HG03378 (cell line): Measurements from ENCODE around the gene KISS1R.
A peak's percentile ranks its signal among the peaks of the same experiment; 100 is the strongest.
"Not testable (repeated sequence)": the region's sequence is repeated elsewhere in the genome, so short reads cannot be mapped to it uniquely, and the experiment has no call there.

ENCODE experiments used
- ATAC-seq: cut with Tn5 transposase; IDR thresholded peaks from one replicate; pipeline ENCODE4 v1.9.1; 2021; ENCODE audit warnings: mild to moderate bottlenecking, moderate library complexity; ENCODE audit not compliant: unreplicated experiment

The KISS1R gene

DNA sequence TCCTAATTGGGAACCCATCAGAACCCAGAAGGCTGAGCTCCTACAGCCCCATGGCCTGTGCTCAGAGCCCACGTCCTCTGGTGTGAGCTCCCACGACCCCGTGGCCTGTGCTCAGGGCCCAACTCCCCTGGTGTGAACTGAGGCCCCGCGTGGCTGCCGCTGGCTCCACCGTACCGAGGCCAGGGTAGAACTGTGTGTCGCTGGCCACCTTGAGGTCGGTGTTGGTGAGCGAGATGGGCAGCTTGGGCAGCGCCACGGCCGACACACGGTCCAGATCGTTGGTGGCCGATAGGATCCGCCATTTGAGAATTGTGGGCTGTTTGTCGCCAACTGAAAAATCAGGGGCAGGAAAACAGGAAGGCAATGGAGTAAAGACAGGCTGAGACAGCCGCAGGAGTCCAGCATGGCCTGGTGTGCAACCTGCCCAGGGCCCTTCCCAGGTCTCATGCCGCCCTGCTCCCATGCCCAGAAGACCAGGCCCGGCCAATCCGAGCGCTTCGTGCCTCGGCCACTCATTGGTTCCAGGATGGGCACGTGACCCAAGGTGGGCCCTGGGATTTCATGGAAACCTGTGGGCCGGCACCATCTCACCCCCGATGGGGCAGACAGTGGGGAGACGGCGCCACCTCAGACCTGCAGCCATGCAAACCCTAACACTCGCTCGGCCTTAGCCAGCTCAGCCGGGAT is 35.6 kb upstream of the KISS1R start:
- no peak for ATAC-seq

DNA sequence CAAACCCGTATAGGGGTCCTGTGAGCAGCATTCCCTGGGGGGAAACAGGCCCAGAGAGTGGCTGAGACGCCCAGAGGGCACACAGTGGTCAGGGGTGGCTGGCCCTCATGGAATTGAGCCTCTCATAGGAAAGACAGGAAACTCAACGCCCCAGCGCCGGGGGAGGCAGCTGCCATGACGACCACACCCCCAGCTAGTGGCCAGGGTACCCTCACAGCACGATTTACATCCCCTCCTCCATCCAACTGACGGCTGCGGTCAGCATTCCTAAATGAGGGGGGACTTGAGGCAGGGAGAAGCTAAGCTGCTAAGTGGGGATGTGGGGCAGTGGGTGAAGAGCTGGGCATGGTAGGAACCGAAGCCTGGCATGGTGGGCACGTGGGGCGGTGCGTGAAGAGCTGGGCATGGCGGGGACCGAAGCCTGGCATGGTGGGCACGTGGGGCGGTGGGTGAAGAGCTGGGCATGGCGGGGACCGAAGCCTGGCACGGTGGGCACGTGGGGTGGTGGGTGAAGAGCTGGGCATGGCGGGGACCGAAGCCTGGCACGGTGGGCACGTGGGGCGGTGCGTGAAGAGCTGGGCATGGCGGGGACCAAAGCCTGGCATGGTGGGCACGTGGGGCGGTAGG is 34.1 kb upstream of the KISS1R start:
- ATAC-seq, result no peak

DNA sequence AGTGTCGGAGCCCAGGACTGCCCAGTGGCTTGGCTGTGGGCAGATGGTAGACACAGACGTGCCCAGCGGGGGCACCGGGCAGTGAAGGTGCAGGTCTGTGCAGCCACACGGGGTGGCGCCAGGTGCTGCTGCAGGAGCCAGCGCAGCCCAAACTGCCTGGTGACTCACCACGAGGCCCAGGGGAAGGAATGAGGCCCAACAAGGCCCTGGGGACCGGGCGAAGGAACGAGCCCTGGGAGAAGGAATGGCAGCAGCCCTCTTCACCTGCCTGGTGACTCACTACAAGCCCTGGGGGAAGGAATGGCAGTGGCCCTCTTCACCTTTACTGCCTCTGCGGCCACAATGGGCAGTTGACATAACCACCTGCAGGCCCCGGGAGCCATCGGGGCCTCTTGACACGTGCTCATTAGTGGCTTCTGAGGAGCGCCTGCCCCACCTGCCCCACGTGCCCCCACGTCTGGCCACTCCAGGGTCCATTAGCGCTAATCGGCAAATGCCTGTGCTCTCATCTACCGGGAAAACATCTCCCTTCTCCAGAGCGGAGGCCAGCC is 33.4 kb upstream of the KISS1R start:
- ATAC-seq, result no peak

DNA sequence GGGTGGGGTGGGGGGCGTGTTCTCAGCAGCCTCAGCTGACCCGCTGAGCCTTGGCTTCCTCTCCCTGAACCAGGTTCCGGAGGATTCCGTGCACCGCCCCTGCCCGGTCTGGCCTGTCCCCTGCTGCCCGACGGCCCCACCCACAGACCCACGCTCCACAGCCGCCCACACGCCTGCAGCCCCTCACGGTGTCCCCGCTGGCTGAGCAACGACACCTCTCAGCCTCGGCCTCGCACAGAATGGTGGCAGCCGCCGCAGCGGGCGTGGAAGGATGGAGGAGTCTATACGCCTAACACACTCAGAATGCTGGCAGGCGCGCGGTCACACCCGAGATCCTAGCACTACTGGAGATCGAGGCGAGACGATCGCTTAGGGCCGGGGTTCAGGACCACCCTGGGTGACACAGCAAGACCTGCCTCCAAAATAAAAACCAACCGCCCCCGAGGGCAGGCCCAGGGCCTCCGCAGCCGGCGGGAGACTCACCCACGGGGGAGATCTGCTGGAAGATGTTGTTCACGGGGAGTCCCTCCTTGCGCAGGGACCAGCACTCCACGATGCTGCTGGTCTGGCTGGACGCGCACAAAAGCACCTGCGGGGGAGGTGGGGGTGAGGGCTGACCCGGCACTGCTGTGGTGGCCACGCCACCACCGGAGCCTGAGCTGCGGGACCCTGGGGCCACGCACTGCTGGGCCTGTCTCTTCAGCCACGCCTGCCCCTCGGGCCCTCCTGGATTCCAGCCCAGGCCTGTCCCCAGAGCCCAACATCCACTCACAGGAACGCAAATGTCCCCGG is 32.5 kb upstream of the KISS1R start:
- ATAC-seq, result no peak

DNA sequence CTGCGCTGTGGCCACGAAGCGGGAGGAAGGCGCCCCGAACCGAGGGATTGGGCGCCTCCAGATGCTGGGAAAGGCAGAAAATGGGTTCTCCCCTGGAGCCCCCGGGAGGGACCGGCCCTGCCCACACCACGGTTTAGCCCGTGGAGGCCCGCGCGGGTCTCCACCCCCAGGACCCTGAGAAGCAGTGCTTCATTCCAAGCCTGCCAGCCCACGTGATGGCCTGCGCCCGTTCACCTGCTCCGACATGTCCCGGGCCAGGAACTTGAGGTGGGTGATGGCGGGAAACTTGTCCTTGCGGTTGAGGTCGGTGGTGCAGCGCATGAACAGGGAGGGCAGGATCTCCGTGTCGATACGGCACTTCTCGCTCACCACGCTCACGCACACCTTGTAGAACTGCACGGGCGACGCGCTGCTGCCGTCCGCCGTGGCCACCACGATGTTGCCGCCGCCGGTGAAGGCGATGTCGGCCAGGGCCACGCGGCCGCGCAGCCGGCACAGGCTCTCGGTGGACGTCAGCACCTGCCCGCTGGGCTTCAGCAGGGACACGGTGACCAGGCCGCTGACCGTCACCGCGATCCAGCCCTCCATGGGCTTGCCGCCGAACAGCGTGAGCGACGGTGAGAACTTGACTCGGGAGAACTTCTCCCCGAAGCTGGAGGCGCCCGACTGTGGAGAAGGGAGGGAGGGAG is 31.5 kb upstream of the KISS1R start:
- no peak for ATAC-seq

DNA sequence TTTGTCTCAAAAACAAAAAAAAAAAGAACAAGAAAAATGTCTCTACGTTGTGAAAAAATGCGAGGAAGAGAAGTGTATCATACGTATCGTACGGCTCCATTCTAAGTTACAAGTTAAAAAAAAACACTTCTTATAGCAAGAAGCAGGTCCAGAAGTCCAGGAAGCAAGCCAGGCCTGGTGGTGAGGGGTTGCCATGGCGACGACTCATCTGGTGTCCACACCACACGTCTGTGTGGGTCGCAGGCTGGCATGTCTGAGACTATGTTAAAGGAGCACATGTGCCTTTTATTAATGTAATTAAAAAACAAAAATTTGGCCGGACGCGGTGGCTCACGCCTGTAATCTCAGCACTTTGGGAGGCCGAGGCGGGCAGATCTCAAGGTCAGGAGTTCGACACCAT is 30.1 kb upstream of the KISS1R start:
- no peak for ATAC-seq

DNA sequence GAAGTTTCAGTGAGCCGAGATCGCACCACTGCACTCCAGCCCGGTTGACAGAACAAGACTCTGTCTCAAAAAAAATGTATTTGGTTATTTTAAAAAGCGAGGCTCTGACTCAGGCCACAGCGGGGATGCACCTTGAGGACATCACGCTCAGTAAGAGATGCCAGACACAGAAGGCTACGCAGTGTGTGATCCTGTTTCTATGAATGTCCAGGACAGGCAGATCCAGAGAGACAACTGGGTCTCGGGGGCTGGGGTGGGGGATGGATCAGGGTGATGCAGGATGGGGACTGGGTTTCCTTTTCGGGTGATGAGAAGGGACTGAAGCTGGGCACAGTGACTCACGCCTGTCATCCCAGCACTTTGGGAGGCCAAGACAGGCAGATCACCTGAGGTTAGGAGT is 29.5 kb upstream of the KISS1R start:
- no peak for ATAC-seq

DNA sequence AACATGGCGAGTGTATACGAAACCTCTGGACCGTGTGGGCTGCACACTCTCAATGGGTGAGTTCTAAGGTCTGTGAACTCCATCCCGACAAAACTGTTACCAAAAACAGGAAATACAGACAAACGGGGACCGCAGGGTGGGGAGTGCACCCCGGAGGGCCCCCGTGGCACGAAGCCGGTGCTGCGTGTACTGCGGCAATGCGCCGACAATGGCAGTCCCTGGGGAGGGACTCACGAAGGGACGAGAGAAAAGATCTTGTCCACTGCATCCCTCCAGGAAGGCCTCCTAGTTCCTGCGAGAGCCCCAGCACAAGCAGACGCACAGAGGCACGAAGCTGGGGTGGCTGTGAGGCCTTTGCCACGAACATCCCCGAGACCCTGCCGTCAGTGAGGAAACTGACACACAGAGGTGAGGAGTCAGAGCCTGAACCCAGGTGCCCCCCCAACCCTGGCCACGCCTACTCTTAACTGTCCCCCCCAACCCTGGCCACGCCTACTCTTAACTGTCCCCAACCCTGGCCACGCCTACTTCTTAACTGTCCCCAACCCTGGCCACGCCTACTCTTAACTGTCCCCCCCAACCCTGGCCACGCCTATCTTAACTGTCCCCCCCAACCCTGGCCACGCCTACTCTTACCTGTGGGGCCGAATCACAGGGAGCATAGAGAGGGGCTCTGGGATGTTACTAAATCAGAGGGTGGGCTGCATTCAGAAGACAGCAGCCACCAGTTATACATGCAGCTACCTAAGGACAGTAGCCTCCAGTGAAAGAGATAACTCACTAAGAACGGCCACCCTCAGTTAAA is 28.4 kb upstream of the KISS1R start:
- ATAC-seq, result no peak

DNA sequence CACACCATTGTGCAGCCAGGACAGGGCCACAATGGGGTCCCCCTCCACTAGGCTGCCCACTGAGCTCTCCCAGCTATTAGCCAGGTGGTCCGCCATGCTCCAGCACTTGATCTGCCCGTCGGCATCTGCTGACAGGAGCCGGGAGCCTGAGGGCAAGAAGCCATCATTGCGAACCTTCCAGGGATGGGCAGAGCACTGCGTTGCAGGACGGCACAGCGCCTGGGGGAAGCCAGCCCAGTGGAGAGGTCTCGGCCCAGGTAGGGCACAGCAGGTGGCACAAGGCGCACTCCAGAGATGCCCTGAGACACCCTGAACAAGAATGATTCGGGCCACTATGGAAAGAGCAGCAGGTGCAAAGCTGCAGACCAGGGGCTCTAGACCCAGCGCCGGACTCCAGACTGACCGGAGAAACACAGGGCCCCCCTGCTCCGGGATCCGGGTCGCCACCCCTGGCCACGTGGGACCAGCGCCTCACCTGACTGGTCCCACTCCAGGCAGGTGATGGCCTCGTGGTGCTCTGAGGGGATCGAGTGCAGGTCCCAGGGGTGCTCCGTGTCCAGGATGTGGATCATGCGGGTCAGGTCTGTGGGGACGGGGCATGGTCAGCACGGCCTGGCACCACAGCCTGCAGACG is 27.4 kb upstream of the KISS1R start:
- ATAC-seq, result no peak

DNA sequence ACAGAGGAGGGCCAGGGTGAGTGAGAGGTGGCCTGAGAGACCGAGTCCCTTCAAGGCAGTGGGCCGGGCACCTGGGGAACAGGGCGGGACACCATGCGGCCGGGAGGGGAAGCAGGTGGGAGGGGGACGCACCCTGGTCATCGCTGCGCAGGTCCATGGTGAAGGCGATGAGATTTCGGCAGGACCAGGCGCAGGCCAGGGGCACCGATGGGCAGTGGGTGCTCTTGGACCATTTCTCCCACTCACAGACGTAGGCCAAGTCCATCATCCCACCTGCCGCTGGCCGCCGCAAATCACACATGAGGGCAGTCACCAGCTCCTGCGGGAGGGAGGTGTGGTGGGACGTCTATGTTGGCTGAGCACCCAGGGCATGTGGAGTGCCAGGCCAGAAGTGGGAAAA is 26.3 kb upstream of the KISS1R start:
- no peak for ATAC-seq

DNA sequence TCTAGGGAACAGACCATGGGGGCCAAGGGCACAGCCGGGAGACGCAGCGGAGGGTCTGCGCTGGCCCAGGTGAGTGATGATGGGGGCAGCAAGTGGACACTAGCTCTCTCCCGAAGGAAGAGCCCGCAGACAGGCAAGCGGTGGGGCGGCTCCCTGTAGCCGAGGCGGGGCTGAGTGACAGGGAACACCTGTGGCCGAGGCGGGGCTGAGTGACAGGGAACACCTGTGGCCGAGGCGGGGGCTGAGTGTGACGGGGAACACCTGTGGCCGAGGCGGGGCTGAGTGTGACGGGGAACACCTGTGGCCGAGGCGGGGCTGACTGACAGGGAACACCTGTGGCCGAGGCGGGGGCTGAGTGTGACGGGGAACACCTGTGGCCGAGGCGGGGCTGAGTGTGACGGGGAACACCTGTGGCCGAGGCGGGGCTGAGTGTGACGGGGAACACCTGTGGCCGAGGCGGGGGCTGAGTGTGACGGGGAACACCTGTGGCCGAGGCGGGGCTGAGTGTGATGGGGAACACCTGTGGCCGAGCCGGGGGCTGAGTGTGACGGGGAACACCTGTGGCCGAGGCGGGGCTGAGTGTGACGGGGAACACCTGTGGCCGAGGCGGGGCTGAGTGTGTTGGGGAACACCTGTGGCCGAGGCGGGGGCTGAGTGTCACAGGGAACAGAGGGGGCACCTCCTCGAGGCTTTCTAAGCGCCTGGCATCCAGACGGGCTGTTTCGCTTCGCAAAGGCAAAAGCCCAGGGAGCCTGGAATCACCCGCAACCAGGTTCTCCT is 25.5 kb upstream of the KISS1R start:
- not testable (repeated sequence) for ATAC-seq

DNA sequence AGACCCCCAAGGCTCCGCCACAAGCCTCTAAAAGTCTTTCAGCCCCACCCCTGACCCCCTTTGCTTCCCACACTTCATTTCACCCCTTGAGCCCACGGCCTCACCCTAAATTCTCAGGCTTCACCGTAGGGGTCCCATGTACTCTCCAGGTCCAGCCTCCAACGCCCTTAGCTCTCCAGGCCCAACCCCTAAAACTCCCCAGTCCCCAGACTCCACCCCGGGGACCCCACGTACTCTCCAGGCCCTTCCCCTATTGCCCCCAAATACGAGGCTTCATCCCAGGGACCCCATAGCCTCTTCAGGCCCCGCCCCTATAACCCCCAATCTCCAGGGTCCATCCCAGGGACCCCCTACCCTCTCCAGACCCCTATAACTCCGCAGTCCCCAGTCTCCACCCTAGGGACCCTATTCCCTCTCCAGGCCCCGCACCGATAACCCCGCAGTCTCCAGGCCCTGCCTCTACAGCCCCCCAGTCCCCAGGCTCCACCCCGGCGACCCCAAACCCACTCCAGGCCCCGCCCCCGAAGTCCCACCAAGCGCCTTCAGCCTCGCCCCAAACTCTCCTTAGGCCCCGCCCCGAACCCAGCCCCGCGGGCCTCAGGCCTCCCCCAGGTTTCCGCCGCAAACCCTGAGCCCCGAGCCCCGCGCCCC is 24.8 kb upstream of the KISS1R start:
- ATAC-seq, result no peak

DNA sequence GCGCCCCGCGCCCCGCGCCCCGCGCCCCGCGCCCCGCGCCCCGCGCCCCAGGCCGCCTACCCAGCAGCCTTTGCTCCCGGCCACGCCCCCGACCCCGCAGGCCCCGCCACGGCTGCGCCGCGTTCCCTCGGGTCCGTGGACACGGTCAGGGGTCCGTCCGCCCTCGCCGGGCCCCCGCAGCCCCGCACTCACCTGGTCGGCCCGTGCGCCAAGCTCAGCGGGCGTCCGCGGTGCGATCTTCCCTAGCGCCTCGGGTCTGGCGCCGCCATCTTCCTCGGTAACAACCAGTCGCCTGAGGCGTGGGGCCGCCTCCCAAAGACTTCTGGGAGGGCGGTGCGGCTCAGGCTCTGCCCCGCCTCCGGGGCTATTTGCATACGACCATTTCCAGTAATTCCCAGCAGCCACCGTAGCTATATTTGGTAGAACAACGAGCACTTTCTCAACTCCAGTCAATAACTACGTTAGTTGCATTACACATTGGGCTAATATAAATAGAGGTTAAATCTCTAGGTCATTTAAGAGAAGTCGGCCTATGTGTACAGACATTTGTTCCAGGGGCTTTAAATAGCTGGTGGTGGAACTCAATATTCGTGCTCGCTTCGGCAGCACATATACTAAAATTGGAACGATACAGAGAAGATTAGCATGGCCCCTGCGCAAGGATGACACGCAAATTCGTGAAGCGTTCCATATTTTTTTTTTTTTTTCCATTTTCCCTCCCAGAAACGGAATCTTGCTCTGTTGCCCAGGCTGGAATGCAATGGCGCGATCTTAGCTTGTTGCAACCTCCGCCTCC is 24.0 kb upstream of the KISS1R start, which contains the start of the genes MED16 and RNU6-9:
MED16 (minus strand) TSS at position 294 of the 796 bp plus-strand sequence. CDS start 2,056 bp downstream, outside the sequence.
RNU6-9 (plus strand) TSS at position 591 of the 796 bp plus-strand sequence.
- ATAC-seq, result peak; percentile 68

DNA sequence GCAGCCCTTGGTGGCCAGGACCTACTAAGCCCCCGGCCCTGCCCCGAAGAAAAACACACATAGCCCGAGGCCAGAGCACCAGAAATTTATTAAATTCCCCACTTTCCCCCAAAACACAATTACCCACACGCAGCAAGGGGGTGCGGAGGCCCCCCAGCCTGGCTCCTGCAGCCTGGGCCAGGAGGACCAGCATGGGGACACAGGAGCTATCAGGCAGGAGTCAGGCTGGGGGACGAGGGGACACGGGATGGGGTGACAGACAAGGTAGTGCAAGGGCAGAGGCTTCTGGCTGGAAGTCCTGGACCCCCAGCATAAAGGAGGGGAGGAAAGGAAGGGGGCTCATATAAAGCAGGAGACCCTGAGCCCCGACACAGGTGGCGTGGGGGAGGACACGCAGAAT is 20.7 kb upstream of the KISS1R start:
- no peak for ATAC-seq

DNA sequence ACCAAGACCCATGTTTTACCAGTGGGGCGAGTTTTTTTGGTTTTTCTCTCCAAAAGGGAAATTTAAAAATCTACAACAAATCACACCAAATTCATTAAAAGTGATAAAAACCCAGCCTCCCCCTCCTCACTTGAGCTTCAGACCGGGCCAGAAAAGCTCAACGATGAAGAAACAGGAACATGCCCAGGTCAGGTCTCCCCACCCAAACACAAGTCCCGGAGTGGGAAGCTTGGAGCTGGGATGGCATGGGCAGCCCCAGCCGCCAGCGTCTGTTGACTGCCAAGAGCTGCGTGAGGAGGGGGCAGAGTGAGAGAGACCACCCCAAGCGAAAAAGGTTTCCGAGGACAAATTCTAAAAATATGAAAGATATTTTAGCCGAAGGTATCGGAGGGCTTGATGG is 20.1 kb upstream of the KISS1R start:
- ATAC-seq, result no peak

DNA sequence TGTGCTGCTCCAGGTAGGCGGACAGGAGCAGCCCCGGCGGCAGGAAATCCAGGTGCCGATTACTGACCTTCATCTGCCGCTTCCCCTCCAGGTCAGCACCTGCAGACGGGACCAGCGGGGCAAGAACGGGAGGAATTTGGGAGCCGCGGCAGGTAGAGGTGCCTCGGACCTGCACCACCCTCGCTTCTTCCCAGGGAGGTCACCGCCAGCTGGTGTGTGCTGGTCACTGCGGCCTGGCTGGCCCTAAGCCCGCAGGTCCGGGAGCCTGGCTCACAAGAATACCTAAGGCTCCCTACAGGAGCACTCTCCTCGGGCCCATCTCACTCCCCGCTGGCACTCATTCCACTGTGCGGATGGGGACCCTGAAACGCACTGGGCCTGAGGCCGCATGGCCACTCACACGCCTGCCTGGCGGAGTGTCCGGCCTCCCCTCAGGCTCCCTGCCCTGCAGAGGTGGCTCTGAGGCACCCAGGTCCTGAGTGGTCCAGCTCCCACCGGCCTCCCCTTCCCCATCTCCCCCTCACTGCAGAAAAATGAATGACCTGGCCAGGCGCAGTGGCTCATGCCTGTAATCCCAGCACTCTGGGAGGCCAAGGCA is 19.6 kb upstream of the KISS1R start:
- no peak for ATAC-seq

DNA sequence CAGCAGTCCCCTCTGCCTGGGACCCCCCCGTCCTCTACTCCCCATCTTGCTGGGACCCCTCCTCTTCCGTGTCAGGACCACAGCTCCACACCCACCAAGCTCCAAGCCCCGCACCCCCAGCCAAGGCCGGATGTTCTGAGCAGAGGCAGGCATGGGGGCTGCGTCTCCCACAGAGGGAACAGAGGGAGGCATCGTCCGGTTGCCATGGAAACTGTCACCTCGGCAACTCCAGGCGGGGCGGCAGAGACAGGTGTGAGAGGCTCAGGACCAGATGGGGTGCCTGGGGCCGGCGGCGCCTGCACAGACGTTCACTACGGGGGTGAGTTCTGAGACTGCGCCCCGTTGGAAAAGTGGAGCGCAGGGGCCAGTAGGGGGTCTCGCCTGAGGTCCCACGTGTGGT is 18.5 kb upstream of the KISS1R start:
- no peak for ATAC-seq
